PC-3 (cell line): ENCODE measurements around the gene INPPL1. TPM values are rescaled to one million over a fixed set of nuclear protein-coding genes. Genes with fewer than 3 reads are reported as not detected.

Experiments
- ATAC-seq: fragments of 200-7000 bp; cut with Tn5 transposase; 2 replicates; pipeline ENCODE4 v1.9.1; 2020; ENCODE audit warnings: mild to moderate bottlenecking, moderate library complexity
- BruUV-seq: library from RNA; stranded (reverse); fragments of 400-500 nt; replicated peaks from 2 replicates; lab custom pipeline; 2021; lab: Mats Ljungman, UMichigan
- CTCF ChIA-PET: fragments of 300-600 bp; sonication (Branson Sonifier 250); formaldehyde crosslinking; loops from one replicate; lab custom pipeline; 2022; ENCODE audit warnings: antibody characterized with exemption; lab: Charles Lee
- POLR2A ChIA-PET: fragments of 300-600 bp; sonication (Branson Sonifier 250); formaldehyde crosslinking; loops from one replicate; lab custom pipeline; 2022; ENCODE audit warnings: antibody characterized with exemption; ENCODE audit not compliant: unreplicated experiment; lab: Charles Lee
- DNase-seq: peaks from one replicate; pipeline ENCODE4 v3.0.0-alpha.2; 2015
- H2AFZ ChIP-seq: fragments of 300-600 bp; sonication (generic); 2 replicates; pipeline ENCODE4 v1.6.0; 2016; ENCODE audit warnings: antibody characterized with exemption, low read length
- H3F3A ChIP-seq: fragments of 300-600 bp; sonication (generic); one replicate; pipeline ENCODE4 v1.6.0; 2017; ENCODE audit warnings: antibody characterized with exemption, low read length, control low read depth, mild to moderate bottlenecking; ENCODE audit not compliant: unreplicated experiment
- H3K27ac ChIP-seq: fragments of 300-600 bp; sonication (generic); 2 replicates; pipeline ENCODE4 v1.5.1; 2016; ENCODE audit warnings: mild to moderate bottlenecking, low read length
- H3K27me3 ChIP-seq: fragments of 300-600 bp; sonication (generic); 2 replicates; pipeline ENCODE4 v1.6.1; 2016; ENCODE audit warnings: low read length, mixed read lengths
- H3K36me3 ChIP-seq: fragments of 300-600 bp; sonication (generic); 2 replicates; pipeline ENCODE4 v1.6.1; 2016; ENCODE audit warnings: low read depth, mixed run types, low read length, mixed read lengths
- H3K4me1 ChIP-seq: fragments of 300-600 bp; sonication (generic); 2 replicates; pipeline ENCODE4 v1.5.1; 2016; ENCODE audit warnings: low read length; ENCODE audit not compliant: insufficient read depth
- H3K4me2 ChIP-seq: fragments of 300-600 bp; sonication (generic); 2 replicates; pipeline ENCODE4 v1.6.0; 2016; ENCODE audit warnings: low read length
- H3K4me3 ChIP-seq: fragments of 300-600 bp; sonication (generic); 2 replicates; pipeline ENCODE4 v1.5.1; 2016; ENCODE audit warnings: mild to moderate bottlenecking, low read length, mixed read lengths
- H3K79me2 ChIP-seq: fragments of 300-600 bp; sonication (generic); 2 replicates; pipeline ENCODE4 v1.6.1; 2017; ENCODE audit warnings: low read length, mixed read lengths
- H3K9ac ChIP-seq: fragments of 300-600 bp; sonication (generic); 2 replicates; pipeline ENCODE4 v1.6.0; 2016; ENCODE audit warnings: mild to moderate bottlenecking, low read length
- H3K9me2 ChIP-seq: fragments of 300-600 bp; sonication (generic); replicated peaks from 2 replicates; pipeline ENCODE4 v1.6.1; 2016; ENCODE audit warnings: mixed run types, low read length, mixed read lengths
- H3K9me3 ChIP-seq: fragments of 300-600 bp; sonication (generic); 2 replicates; pipeline ENCODE4 v1.6.1; 2016; ENCODE audit warnings: low read length, mixed read lengths
- H4K20me1 ChIP-seq: fragments of 300-600 bp; sonication (generic); 2 replicates; pipeline ENCODE4 v1.6.1; 2016; ENCODE audit warnings: low read length, mixed read lengths
- EZH2 ChIP-seq: fragments of 300-600 bp; sonication (generic); IDR thresholded peaks from one replicate; pipeline ENCODE4 v1.6.1; 2017; ENCODE audit warnings: antibody characterized with exemption, mild to moderate bottlenecking, low read length; ENCODE audit not compliant: unreplicated experiment
- EZH2phosphoT487 ChIP-seq: fragments of 300-600 bp; sonication (generic); IDR thresholded peaks from 2 replicates; pipeline ENCODE4 v1.6.1; 2018; ENCODE audit warnings: mild to moderate bottlenecking, antibody characterized with exemption, low read length, borderline replicate concordance
- intact Hi-C: fragments of 100-400 bp; cut with micrococcal nuclease; formaldehyde crosslinking; loops from 2 replicates; pipeline ENCODE4 v1.9.0; 2023
- total RNA-seq: library from RNA; depleted of rRNA; stranded (reverse); fragments of >200 nt; gene quantifications from 2 replicates; pipeline ENCODE4 v1.2.3, GENCODE V29; 2014
- TF ChIP-seq, protein P1 (sequence below): fragments of 300-600 bp; sonication (generic); conservative IDR thresholded peaks from 2 replicates; pipeline ENCODE4 v1.5.1; 2017; ENCODE audit warnings: antibody characterized with exemption, low read depth, mild to moderate bottlenecking, low read length

Gene INPPL1
- total RNA-seq, 1 experiment from 2014 or later, result 100 TPM

DNA sequence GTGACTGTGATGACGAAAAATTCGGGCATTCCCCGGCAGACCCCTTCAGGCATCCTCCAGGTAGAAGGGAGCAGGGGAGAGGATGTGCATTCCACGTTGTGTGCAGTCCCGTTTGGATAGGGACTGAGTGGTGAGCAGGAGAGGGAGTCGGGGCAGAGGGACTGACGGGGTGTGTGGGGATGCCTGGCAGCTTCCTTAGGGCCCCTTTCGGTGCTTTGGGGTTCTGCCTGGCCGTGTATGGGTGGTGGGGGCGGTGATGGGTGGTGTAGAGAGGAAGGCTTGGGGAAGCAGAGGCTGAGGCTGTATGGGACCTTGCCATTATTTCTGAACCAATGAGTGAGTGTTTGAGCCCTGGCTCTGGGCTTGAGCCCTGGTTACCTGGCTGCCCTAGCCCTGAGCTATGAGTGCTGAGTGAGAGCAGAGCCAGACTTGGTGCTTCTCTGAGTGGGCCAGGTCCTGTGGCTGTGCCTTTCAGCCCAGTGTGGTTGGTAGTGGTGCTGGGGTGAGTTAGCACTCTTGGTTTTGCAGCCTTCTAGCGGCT, 914 bp downstream of the INPPL1 start:
- Histone ChIP-seq H4K20me1 (no peaks in the 10 kb centered on the region), H3K4me1 (peaks cover 14% of the 10 kb centered on the region), H3K4me2 (peak overlapping the region; percentile 100), H3K9ac (peak overlapping the region; percentile 66), H3F3A (no peaks in the 10 kb centered on the region), H3K27ac (no peak overlapping the region), H3K9me3 (no peaks in the 10 kb centered on the region), H2AFZ (peak overlapping the region; percentile 79), H3K79me2 (peaks cover 37% of the 10 kb centered on the region), H3K9me2 (no peaks in the 10 kb centered on the region), H3K36me3 (peaks cover 21% of the 10 kb centered on the region), H3K4me3 (peak overlapping the region; percentile 97), H3K27me3 (no peaks in the 10 kb centered on the region)
- intact Hi-C loops, result loop anchor here (2.0 kb wide), 1 partner anchor 13 kb away; no protein-coding TSS in a partner anchor
- no TSS peak for BruUV-seq
- ChIA-PET POLR2A (interaction anchor here (0.5 kb wide), 1 partner anchor 9 kb away, joined by 7 read pairs; no protein-coding TSS in a partner anchor), CTCF (interaction anchor here (0.6 kb wide), 1 partner anchor 21 kb away, joined by 4 read pairs; no protein-coding TSS in a partner anchor)
- TF ChIP-seq, protein P1, sequence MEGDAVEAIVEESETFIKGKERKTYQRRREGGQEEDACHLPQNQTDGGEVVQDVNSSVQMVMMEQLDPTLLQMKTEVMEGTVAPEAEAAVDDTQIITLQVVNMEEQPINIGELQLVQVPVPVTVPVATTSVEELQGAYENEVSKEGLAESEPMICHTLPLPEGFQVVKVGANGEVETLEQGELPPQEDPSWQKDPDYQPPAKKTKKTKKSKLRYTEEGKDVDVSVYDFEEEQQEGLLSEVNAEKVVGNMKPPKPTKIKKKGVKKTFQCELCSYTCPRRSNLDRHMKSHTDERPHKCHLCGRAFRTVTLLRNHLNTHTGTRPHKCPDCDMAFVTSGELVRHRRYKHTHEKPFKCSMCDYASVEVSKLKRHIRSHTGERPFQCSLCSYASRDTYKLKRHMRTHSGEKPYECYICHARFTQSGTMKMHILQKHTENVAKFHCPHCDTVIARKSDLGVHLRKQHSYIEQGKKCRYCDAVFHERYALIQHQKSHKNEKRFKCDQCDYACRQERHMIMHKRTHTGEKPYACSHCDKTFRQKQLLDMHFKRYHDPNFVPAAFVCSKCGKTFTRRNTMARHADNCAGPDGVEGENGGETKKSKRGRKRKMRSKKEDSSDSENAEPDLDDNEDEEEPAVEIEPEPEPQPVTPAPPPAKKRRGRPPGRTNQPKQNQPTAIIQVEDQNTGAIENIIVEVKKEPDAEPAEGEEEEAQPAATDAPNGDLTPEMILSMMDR, result no peak
- TF ChIP-seq EZH2 (no peak), EZH2phosphoT487 (no peak)
- ATAC-seq (0 out of 2 replicates have a peak, but pooled peaks have one; percentile 2), DNase-seq (peak; percentile 31)

GRCh38 chr11:72226701-72227100, 2.1 kb downstream of the INPPL1 start:
- peaks cover 14% of the 10 kb centered on the region for H3K4me1 ChIP-seq
- H3K9ac ChIP-seq, result no peak overlapping the region
- TF ChIP-seq EZH2phosphoT487 (no peak), EZH2 (no peak)
- TF ChIP-seq, protein P1, result no peak
- H3K4me3 ChIP-seq, result no peak overlapping the region
- H3K36me3 ChIP-seq, result peaks cover 33% of the 10 kb centered on the region
- H3K27ac ChIP-seq, result no peak overlapping the region
- no peaks in the 10 kb centered on the region for H3F3A ChIP-seq
- POLR2A ChIA-PET, result no interaction called here
- intact Hi-C loops, result no loop called here
- H3K27me3 ChIP-seq, result no peaks in the 10 kb centered on the region
- no peaks in the 10 kb centered on the region for H3K9me2 ChIP-seq
- H3K79me2 ChIP-seq, result peaks cover 37% of the 10 kb centered on the region
- H3K9me3 ChIP-seq, result no peaks in the 10 kb centered on the region
- no TSS peak for BruUV-seq
- ATAC-seq (no peak), DNase-seq (no peak)
- CTCF ChIA-PET, result no interaction called here
- H3K4me2 ChIP-seq, result no peak overlapping the region
- H2AFZ ChIP-seq, result no peak overlapping the region
- no peaks in the 10 kb centered on the region for H4K20me1 ChIP-seq
